Measurements from ENCODE around the gene MAS1L. TPM values are rescaled to one million over a fixed set of nuclear protein-coding genes. Genes with fewer than 3 reads are reported as not detected.

The MAS1L gene
- total RNA-seq, 3 donors from 2014 or later (not counting 1 experiment from before 2014, with no cell fraction given), result not detected

GRCh38 chr6:29502597-29502996, 14.8 kb upstream of the MAS1L start:
- H3K4me1 Mint-ChIP-seq, result no peaks in the 10 kb centered on the region
- no peak overlapping the region for H3K27ac Mint-ChIP-seq
- no peaks in the 10 kb centered on the region for H3K9me3 ChIP-seq (ENCODE audit: control insufficient read depth, insufficient read depth, low read length)
- H3K27ac ChIP-seq (ENCODE audit: low read length), result no peak overlapping the region
- no peaks in the 10 kb centered on the region for H3K36me3 ChIP-seq (ENCODE audit: control insufficient read depth, insufficient read depth, low read length)
- no peak overlapping the region for H3K4me3 Mint-ChIP-seq
- no peaks in the 10 kb centered on the region for H3K4me1 ChIP-seq (ENCODE audit: control insufficient read depth, insufficient read depth, low read length)
- H3K4me3 ChIP-seq (ENCODE audit: low read length), result no peak overlapping the region
- H3K36me3 Mint-ChIP-seq, result no peaks in the 10 kb centered on the region
- WGBS (ENCODE audit: insufficient coverage), result 92% methylated on average over 5 of the region's 5 CpGs
- TF ChIP-seq, protein P1, sequence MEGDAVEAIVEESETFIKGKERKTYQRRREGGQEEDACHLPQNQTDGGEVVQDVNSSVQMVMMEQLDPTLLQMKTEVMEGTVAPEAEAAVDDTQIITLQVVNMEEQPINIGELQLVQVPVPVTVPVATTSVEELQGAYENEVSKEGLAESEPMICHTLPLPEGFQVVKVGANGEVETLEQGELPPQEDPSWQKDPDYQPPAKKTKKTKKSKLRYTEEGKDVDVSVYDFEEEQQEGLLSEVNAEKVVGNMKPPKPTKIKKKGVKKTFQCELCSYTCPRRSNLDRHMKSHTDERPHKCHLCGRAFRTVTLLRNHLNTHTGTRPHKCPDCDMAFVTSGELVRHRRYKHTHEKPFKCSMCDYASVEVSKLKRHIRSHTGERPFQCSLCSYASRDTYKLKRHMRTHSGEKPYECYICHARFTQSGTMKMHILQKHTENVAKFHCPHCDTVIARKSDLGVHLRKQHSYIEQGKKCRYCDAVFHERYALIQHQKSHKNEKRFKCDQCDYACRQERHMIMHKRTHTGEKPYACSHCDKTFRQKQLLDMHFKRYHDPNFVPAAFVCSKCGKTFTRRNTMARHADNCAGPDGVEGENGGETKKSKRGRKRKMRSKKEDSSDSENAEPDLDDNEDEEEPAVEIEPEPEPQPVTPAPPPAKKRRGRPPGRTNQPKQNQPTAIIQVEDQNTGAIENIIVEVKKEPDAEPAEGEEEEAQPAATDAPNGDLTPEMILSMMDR (IDR thresholded peaks at IDR 0.05), result no peak
- no peaks in the 10 kb centered on the region for H3K27me3 ChIP-seq (ENCODE audit: control insufficient read depth, insufficient read depth, low read length)
- no peaks in the 10 kb centered on the region for H3K9me3 Mint-ChIP-seq
- ATAC-seq, result no peak
- intact Hi-C loops (cut with micrococcal nuclease), result no loop called here
- H3K27me3 Mint-ChIP-seq (ENCODE audit: low read depth in 2 of 2), result peaks cover 6 to 28% of the 10 kb centered on the region in 2 donors
- DNase-seq, result no peak

- Mint-ChIP-seq H3K9me3 (no peaks in the 10 kb centered on the region), H3K4me1 (no peaks in the 10 kb centered on the region), H3K4me3 (no peak overlapping the region), H3K36me3 (no peaks in the 10 kb centered on the region), H3K27me3 (ENCODE audit: low read depth in 2 of 2) (peaks cover 6 to 28% of the 10 kb centered on the region in 2 donors), H3K27ac (no peak overlapping the region)
- 89% methylated on average over 3 of the region's 3 CpGs for WGBS (ENCODE audit: insufficient coverage)
- no peak for DNase-seq
- Histone ChIP-seq H3K9me3 (ENCODE audit: control insufficient read depth, insufficient read depth, low read length) (no peaks in the 10 kb centered on the region), H3K4me1 (ENCODE audit: control insufficient read depth, insufficient read depth, low read length) (no peaks in the 10 kb centered on the region), H3K4me3 (ENCODE audit: low read length) (no peak overlapping the region), H3K27ac (ENCODE audit: low read length) (no peak overlapping the region), H3K27me3 (ENCODE audit: control insufficient read depth, insufficient read depth, low read length) (no peaks in the 10 kb centered on the region), H3K36me3 (ENCODE audit: control insufficient read depth, insufficient read depth, low read length) (no peaks in the 10 kb centered on the region)
- intact Hi-C loops (cut with micrococcal nuclease), result no loop called here
- ATAC-seq, result no peak
- TF ChIP-seq, protein P1 (IDR thresholded peaks at IDR 0.05), result no peak
Observed at GRCh38 chr6:29502181-29502580, 14.4 kb upstream of the MAS1L start.

GRCh38 chr6:29501106-29501505, 13.3 kb upstream of the MAS1L start:
- Mint-ChIP-seq H3K27me3 (ENCODE audit: low read depth in 2 of 2) (peaks cover 6 to 28% of the 10 kb centered on the region in 2 donors), H3K4me3 (no peak overlapping the region), H3K27ac (no peak overlapping the region), H3K9me3 (no peaks in the 10 kb centered on the region), H3K36me3 (no peaks in the 10 kb centered on the region), H3K4me1 (no peaks in the 10 kb centered on the region)
- H3K27me3 ChIP-seq (ENCODE audit: control insufficient read depth, insufficient read depth, low read length), result no peaks in the 10 kb centered on the region
- DNase-seq, result no peak
- intact Hi-C loops (cut with micrococcal nuclease), result no loop called here
- TF ChIP-seq, protein P1 (IDR thresholded peaks at IDR 0.05), result no peak
- 93% methylated on average over 6 of the region's 6 CpGs for WGBS (ENCODE audit: insufficient coverage)
- no peak overlapping the region for H3K4me3 ChIP-seq (ENCODE audit: low read length)
- H3K27ac ChIP-seq (ENCODE audit: low read length), result no peak overlapping the region
- H3K4me1 ChIP-seq (ENCODE audit: control insufficient read depth, insufficient read depth, low read length), result no peaks in the 10 kb centered on the region
- no peak for ATAC-seq
- H3K36me3 ChIP-seq (ENCODE audit: control insufficient read depth, insufficient read depth, low read length), result no peaks in the 10 kb centered on the region
- H3K9me3 ChIP-seq (ENCODE audit: control insufficient read depth, insufficient read depth, low read length), result no peaks in the 10 kb centered on the region

GRCh38 chr6:29500594-29500993, 12.8 kb upstream of the MAS1L start:
- DNase-seq, result no peak
- intact Hi-C loops (cut with micrococcal nuclease), result no loop called here
- H3K27me3 Mint-ChIP-seq (ENCODE audit: low read depth in 2 of 2), result peaks cover 6 to 30% of the 10 kb centered on the region in 2 donors
- no peaks in the 10 kb centered on the region for H3K36me3 ChIP-seq (ENCODE audit: control insufficient read depth, insufficient read depth, low read length)
- H3K4me1 Mint-ChIP-seq, result no peaks in the 10 kb centered on the region
- no peak overlapping the region for H3K4me3 Mint-ChIP-seq
- H3K27ac ChIP-seq (ENCODE audit: low read length), result no peak overlapping the region
- no peaks in the 10 kb centered on the region for H3K27me3 ChIP-seq (ENCODE audit: control insufficient read depth, insufficient read depth, low read length)
- TF ChIP-seq, protein P1 (IDR thresholded peaks at IDR 0.05), result no peak
- no peaks in the 10 kb centered on the region for H3K36me3 Mint-ChIP-seq
- no peaks in the 10 kb centered on the region for H3K9me3 Mint-ChIP-seq
- no peak for ATAC-seq
- no peak overlapping the region for H3K27ac Mint-ChIP-seq
- H3K4me3 ChIP-seq (ENCODE audit: low read length), result no peak overlapping the region
- H3K4me1 ChIP-seq (ENCODE audit: control insufficient read depth, insufficient read depth, low read length), result no peaks in the 10 kb centered on the region
- no peaks in the 10 kb centered on the region for H3K9me3 ChIP-seq (ENCODE audit: control insufficient read depth, insufficient read depth, low read length)
- WGBS (ENCODE audit: insufficient coverage), result 91% methylated on average over 8 of the region's 8 CpGs

Measured in natural killer cell (primary cell).